Left renal cortex interstitium (tissue), 4 donors: ENCODE results near the gene P2RY8. TPM values are rescaled to one million over a fixed set of nuclear protein-coding genes. Genes with fewer than 3 reads are reported as not detected.
"Not testable (repeated sequence)": the region's sequence is repeated elsewhere in the genome, so short reads cannot be mapped to it uniquely, and the experiment has no call there.

Source experiments
- DNase-seq, 4 donors: peaks; one replicate each; pipeline ENCODE4 v3.0.0-alpha.2; 2013; ENCODE audit warnings: low read depth in 4 of 4, low spot score in 2 of 4, missing footprints in 1 of 4
- polyA plus RNA-seq, 4 donors: library from polyadenylated mRNA; unstranded; fragments of 120-200 nt; gene quantifications; one replicate each; pipeline ENCODE4 v1.2.1, GENCODE V29; 2013; ENCODE audit not compliant: insufficient read length in 4 of 4

Gene P2RY8
- polyA plus RNA-seq, 4 donors = 0.99 to 1.6 (median 1.4) TPM

- not testable (repeated sequence) for DNase-seq
Measured at GRCh38 chrX:1522905-1523304, 14.1 kb downstream of the P2RY8 start.

- no peak for DNase-seq
Measured at GRCh38 chrX:1521459-1521956, 15.5 kb downstream of the P2RY8 start.

- DNase-seq = no peak
Measured at GRCh38 chrX:1520350-1520749, 16.6 kb downstream of the P2RY8 start.

GRCh38 chrX:1519022-1519497, 17.9 kb downstream of the P2RY8 start:
- DNase-seq = no peak

GRCh38 chrX:1518512-1518911, 18.5 kb downstream of the P2RY8 start:
- DNase-seq = no peak

- no peak for DNase-seq
Measured at GRCh38 chrX:1516596-1517104, 20.3 kb downstream of the P2RY8 start.

- DNase-seq = no peak
Measured at GRCh38 chrX:1511829-1512228, 25.2 kb downstream of the P2RY8 start.

GRCh38 chrX:1511150-1511549, 25.8 kb downstream of the P2RY8 start:
- DNase-seq = no peak

GRCh38 chrX:1507511-1508463, 29.2 kb downstream of the P2RY8 start:
- DNase-seq = no peak

- DNase-seq = no peak
Measured at GRCh38 chrX:1506916-1507315, 30.1 kb downstream of the P2RY8 start.

GRCh38 chrX:1502853-1503252, 34.1 kb downstream of the P2RY8 start:
- no peak for DNase-seq

GRCh38 chrX:1502241-1502640, 34.7 kb downstream of the P2RY8 start:
- DNase-seq = no peak

GRCh38 chrX:1500701-1501624, 36.0 kb downstream of the P2RY8 start:
- DNase-seq = no peak

GRCh38 chrX:1496076-1496475, 40.9 kb downstream of the P2RY8 start:
- no peak for DNase-seq

GRCh38 chrX:1493877-1494510, 43.0 kb downstream of the P2RY8 start:
- DNase-seq = no peak

- no peak for DNase-seq
Measured at GRCh38 chrX:1493412-1493811, 43.6 kb downstream of the P2RY8 start.

- DNase-seq = no peak
Measured at GRCh38 chrX:1492421-1493012, 44.5 kb downstream of the P2RY8 start.

- DNase-seq = no peak
Measured at GRCh38 chrX:1491851-1492349, 45.1 kb downstream of the P2RY8 start.

GRCh38 chrX:1491248-1491647, 45.7 kb downstream of the P2RY8 start:
- DNase-seq = not testable (repeated sequence)

- DNase-seq = not testable (repeated sequence)
Measured at GRCh38 chrX:1490723-1491122, 46.3 kb downstream of the P2RY8 start.
